ENCODE results near the gene MYO3A.
"Not testable (repeated sequence)": the region's sequence is repeated elsewhere in the genome, so short reads cannot be mapped to it uniquely, and the experiment has no call there.

The MYO3A gene

DNA sequence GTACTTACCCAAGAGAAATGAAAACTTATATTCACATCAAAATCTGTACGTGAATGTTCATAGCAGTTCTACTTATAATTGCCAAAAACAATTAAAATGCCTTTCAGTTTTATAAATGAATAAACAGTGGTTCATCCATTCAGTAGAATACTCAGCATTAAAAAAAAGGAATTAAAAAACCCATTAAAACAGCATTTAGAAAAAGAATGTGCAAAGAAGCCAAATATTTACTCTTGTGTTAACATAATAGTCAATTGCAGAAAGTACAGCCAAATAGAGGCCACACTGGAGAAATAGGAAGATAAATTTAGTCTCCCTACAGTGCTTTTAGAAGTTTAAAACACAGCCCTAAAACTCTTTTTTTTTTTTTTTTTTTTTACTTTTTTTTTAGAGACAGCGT is 54.6 kb downstream of the MYO3A start:
- DNase-seq, result no peak

DNA sequence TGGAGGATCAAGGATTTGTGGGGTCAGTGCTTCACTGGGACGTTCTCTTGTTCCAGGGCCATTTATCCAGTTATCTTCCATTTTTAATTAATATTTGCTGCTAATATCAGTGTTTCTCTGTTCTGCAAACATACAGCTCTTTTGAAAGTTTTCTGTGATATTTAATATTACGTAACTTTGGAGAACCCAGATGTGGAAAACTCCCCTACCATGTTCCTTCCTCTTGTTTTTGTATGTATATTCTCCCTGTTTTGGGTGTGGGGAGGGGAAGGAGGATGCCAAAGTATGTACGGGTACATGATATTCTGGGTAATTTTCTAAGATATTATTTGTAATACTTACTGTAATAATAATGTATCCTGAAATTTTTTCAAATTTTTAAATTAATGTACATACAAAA is 55.9 kb downstream of the MYO3A start:
- no peak for DNase-seq

DNA sequence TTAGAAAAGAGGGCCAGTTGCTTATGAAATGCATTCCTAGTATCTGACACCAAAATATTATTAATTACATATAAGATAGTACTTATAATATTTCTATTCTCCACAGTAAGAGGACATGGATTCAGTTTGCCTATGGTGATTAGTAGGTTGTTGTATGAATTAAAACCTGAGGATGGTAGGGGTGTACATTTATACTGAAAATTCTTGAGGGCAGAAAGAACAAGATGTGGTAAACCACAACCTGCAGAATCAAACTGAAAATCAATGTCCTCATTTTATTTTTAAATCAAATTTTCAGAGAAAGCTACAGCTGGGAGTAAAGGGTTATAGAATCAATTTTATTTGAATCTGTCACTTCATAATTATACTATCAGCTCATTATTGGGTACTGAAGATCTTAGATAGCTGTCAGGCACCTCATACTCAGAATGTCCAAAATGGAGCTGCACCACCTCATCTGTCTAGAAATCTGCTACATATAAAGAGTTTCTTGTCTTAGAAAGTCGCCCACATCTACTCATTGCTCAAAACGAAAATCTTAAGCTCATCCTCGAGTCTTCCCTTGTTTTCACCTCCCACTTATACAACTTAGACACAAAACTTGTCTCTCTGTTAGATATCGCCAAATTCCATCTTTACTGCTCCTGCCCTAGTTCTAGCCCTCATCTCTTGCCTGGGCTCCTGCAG is 65.4 kb downstream of the MYO3A start:
- no peak for DNase-seq

DNA sequence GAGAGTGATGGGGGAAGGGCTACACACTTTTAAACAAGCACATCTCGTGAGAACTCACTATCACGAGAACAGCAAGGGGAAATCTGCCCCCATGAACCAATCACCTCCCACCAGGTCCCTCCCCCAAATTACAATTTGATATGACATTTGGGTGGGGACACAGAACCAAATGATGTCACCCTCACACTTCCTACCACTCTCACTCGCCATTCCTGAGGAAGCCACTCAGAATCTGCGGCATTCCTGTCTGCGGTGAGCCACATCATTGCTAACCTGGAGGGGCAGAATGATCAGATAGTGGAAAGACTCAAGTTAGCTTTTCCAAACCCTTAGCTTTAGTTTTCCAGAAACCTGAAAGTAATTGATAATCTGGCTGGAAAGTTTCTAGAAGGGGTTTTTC is 66.9 kb downstream of the MYO3A start:
- no peak for DNase-seq

DNA sequence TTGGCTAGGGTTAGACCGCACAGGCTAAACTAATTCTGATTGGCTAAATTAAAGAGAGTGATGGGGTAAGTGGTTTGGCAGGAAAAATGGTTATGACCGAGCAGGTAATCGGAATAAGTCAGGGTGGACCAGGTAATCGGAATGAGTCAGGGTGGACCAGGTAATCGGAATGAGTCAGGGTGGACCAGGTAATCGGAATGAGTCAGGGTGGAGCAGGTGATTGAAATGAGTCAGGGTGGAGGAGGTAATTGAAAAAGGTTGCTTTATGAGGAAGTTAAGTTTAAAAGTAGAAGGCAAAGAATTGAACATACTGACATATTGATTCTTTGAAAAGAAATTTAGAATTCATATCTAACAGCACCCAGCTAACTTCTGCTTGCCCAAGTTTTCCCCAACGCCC is 68.4 kb downstream of the MYO3A start:
- DNase-seq, result not testable (repeated sequence)

DNA sequence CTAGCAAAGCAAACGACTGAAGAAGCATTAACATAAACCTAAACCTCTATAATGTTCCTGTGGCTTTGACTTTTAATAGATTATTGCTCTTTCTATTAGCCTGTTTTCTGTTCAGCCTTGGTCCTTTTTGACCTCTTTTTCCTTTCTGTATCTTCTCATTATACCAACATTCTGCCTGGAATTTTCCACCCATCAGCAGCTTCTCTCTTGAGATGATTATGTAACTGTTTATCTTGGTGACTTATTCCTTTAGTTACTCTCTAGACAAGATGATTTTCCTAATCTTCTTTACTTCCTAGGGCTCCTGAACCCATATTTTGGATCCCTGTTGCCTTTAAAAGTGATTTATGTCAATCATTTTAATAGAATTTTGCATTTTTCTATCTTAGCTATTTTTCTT is 81.1 kb downstream of the MYO3A start:
- no peak for DNase-seq

DNA sequence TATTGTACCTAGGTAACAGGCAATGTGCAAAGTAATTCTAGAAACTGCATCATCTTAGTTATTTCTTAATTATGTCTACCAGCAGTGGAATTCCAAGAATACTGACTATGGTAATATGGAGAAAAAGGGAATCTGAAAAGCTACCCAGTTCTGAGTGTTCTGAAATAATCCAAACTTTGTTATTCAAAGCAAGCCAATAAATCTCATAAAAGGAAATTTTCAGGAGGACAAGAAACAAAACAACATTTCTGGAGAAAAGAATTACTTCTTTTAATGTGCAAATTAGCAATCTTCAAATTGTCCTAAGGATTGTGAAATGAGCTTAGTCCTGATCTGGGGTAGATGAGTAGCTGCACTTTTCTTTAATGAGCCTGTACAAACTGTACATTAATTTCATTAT is 88.8 kb downstream of the MYO3A start:
- no peak for DNase-seq

DNA sequence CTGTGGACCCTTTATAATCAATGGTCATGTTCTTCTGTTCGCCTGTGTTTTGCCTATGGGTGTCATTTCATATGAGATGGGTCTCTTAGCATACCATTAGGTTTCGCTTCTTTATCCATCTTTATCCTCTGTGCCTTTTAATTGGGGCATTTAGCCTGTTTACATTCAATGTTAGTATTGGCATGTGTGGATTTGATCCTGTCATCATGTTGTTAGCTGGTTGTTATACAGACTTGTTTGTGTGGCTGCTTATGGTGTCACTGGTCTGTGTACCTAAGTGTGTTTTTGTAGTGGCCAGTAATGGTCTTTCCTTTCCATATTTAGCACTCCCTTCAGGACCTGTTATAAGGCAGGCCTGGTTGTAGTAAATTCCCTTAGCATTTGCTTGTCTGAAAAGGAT is 90.3 kb downstream of the MYO3A start:
- no peak for DNase-seq

DNA sequence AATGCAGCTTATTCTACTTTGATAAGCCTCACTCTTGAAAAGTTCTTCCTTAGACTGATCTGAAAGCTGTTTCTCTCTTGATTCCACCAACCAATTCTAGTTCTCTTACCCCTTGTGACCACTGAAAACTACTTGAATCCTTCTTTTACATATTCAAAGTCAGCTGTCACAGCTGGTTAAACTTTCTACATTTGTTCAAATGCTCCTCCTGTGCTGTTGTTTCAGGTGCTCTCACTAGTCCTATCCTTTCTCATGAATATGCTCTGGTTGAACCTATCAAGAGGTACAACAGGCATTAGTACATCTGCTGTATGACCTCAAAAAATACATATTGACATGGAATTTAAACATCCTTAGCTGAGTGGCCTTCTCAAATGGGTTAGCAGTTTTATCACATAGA is 91.5 kb downstream of the MYO3A start:
- DNase-seq, result no peak

DNA sequence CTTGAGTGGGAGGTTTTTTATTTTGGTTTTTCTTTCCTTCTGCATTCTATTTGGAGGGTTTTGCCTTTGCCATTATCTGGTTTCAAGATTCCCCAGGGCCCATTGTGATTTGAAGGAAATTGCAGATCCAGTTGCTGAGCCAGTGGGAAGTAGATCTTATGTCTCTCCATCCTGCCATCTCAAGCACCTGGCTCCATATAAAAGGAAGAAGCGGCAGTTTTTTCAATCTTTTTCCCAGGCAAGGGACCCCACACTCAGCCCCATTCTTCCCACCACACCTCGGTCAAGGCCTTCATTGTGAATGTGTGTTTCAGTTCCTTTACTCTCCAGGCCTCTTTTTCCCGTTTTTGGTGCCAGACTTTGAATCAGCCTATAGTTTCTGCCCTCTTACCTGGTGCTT is 95.8 kb downstream of the MYO3A start:
- DNase-seq, result no peak

DNA sequence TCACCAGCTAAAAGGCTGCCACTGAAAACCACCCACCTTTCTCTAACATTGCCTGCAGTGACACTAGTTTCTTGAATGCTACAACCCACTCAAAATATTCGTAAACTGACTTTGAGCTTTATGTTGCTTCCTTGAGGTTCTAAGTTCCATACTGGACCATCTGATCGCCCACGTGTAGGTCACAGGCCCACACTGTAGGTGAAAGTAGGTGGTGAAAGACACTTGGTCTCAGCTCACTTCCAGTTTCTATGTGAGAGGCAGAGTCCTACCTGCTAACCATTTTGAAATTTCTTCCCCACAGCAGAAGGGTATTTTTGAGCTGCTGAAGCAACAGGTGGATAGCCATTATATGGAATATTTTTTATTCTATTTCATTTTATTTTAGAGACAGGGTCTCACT is 97.3 kb downstream of the MYO3A start:
- no peak for DNase-seq

DNA sequence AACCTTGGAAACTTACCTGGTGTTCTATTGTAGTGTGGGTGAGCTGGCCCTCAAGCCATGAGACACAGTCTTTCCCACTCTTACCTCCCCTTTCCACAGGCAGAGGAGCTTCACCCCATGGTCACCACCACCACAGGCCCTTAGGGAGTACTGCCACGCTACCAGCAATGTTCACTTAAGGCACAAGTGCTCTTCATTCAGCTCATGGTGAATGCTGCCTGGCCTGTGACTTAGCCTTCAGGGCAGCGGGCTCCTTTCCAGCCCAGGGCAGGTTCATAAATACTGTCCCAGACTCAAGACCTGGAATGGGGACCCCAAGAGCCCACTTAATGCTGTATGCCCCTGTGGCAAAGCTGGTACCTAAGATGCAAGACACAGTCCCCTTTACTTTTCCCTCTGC is 109.4 kb downstream of the MYO3A start:
- DNase-seq, result no peak

DNA sequence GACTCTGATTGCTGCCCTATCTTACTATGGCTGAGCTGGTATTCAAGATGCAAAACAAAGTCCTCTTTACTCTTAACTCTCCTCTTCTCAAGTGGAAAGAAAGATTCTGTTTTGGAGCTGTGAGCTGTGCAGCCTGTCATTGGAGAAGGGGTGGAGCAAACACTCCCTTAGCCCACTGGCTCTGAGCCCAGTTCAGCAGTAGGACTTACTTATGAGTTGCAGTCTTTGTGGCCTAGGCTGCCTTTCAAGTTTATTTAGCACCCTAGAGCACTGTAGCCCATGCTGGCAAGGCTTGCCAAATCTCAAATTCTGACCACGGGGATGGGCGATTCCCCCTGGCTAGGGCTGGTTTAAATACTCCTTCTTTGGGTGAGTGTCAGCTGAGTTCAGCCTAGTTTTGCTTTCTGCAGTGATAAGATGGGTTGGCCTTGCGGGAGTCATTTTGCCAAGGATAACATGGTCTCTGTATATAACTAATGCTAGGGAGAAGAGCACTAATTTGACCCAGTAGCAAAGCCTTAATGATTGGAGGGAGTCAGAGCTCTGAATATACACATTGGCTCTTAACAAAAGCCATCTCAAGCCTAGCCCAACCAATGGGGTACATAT is 110.2 kb downstream of the MYO3A start:
- no peak for DNase-seq

DNA sequence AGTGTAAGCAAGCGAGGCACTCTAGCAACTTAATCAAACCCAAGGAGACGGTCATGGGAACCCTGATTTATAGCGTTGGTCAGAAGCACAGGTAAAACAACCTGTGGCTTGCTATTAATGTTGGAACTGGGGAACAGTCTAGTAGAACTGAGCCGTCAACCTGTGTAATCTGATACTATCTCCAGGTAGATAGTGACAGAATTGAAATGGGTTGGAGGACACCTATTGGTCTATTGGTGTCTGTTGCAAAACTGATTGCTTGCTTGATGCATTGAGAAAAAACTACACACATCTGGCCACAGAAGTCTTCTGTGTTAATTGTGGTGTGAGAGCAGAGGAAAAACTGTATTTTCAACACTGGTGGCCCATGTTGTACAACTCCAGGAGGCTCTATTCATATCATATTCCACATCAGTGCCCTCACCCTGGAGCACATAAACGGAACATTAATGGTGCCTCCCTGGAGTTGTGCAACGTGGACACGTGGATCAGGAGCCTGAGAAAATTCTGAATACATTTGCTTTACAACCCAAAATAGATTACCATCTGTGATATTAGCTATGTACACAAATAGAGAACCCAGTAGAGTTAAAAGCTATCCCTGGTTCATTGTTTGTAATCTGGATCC is 112.2 kb downstream of the MYO3A start:
- no peak for DNase-seq

DNA sequence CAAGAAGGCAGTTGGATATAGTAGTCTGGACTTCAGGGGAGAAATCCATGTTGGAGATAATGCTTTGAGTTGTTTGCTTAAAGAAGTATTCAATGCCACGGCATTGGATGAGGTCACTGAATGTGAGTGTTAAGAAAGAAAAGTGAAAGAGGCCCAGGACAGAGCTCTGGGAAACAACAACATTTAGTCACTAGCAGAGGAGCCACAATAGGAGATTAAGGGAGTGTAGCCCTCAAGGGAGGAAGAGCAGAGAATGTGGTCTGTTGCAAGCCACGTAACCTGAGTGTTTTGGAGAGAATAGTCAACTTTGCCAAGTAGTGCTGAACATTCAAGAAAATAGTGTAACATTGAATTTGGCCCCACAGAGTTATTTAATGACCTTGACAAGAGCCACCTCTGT is 114.7 kb downstream of the MYO3A start:
- no peak for DNase-seq

DNA sequence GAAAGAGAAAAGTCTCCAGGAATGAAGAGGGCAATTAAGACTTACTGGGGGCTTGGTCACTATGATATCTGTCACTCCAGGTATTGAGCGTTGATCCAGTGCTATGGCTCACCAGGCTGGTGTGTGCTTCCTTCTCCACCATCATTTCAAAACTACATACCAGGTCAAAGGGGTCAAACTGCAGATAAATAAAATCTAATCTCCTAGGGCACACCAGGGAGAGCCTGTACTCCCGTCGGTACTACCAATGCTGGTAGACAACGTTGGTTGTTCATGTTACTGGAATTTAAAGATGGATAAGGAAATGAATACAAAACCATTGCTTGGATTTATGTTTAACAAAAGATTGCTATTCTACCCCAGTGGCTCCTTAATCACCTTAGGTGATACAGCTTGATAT is 118.3 kb downstream of the MYO3A start:
- no peak for DNase-seq

DNA sequence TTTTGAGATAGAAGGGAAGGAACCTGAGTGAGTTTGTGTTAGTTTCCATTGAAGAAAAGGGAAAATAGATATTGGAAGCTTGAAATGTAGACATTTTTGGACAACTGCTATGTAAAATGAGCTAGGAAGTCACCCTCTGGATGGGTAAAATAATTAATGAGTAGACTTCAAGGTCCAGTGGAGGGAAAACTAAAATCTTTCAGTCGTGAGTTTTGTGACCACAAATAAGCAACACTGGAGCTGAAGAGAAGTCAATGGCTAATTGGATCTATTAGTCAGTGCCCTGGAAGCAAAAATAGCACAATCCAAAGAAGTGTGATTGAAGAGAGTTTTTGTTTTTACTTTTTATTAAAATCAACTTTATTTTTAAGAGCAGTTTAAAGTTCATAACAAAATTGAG is 123.4 kb downstream of the MYO3A start:
- no peak for DNase-seq

DNA sequence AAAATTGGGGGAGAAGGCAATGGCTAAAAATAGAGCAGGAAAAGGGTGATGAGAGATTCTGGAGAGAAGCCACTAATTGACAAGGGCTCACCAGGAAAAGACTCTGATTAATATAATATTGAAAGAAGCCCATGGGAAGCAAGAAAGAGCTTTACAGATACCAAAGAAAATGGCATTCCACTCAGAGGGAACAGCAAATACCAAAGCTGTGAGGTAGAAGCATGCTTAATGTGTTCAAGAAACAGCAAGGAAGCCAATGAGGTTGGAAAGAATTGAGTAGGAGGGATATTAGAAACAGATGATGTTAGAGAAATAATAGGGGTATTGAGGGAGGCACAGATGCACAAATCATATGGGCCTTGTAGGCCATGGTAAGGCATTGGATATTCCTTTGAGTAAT is 130.1 kb downstream of the MYO3A start:
- DNase-seq, result no peak

DNA sequence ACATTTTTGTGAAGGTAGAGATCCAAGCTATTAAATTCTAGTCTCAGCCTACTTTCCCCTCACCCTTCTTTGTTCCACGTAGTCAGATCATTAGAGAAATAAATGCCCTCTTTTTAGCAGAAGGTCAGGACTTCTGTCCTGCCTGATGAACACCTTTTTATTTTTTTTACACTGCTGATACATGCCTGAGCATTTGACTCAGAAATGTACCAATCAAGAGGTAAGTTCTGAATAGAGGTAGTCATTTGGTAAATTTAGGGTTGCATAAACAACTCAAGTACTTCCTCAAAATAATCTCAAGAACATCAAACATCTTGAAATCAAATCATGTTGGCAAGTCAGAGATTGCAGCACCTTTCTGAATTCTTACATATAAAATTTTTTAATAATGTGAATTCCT is 133.7 kb downstream of the MYO3A start:
- DNase-seq, result no peak

DNA sequence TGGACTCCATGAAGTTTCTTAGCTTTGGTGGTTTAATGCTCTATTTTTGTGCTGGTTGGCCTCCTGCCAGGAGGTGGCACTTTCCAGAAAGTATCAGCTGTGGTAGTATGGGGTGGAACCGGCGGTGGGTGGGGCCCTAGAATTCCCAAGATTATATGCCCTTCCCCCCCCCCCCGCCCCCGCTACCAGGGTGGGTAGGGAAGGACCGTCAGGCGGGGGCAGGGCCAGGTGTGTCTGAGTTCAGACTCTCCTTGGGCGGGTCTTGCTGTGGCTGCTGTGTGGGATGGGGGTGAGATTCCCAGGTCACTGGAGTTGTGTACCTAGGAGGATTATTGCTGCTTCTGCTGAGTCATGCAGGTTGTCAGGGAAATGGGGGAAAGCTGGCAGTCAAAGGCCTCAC is 146.9 kb downstream of the MYO3A start:
- DNase-seq, result not testable (repeated sequence)

DNA sequence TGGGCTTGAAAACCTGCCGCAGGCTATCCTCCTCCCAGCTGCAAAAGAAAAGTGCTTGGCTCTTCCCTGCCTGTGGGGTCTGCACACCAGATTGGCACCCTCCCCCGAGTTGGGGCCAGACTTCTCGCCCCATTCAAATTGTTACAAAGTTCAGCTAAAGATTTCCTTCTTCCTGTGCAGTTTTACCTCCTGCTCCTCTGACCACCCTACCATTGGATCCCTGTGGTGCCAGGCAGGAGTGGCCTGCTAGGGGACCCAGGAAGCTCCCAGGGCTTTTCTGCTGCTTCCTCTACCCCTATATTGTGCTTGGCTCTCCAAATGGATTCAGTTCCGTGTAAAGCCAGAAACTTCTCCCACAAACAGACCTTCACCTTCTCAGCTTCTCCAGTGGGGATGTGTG is 147.4 kb downstream of the MYO3A start:
- no peak for DNase-seq

DNA sequence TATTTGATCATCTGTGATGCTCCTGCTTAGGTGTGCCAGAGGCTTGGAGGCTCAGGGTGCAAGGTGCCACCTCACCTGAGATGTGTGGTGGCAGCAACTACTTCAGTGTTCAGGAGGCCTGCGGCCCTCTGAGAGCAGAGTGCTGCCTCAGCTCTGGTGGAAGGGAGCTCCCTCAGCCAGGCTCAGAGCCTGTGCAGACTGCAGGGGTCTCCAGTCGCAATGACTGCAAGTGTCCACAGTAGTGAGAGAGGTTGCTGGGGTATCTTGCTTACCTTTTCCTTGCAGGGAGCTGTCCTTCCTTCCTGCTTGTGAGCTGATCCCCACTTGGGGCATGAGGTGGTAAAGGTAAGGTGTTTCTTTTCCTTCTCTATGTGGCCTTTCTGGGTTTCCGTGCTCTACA is 151.5 kb downstream of the MYO3A start:
- no peak for DNase-seq

DNA sequence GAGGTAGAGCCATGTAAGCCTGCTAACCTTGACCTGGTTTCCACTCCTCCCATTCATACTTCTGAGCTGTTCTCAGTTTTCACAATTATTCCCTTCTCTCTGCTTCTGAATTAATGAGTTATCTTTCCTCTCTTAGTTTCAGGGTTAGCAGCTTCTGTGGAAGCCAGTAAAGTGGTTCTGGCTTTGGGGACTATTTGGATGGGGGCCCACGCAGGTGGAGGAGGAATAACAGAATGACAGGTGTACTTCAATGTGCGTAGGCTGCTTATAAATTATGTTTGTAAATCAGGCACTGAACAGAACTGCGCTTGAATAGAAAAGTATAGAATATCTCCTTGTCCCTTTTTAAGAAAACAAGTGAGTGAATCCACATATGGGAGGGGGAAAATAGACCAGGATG is 153.6 kb downstream of the MYO3A start:
- no peak for DNase-seq

DNA sequence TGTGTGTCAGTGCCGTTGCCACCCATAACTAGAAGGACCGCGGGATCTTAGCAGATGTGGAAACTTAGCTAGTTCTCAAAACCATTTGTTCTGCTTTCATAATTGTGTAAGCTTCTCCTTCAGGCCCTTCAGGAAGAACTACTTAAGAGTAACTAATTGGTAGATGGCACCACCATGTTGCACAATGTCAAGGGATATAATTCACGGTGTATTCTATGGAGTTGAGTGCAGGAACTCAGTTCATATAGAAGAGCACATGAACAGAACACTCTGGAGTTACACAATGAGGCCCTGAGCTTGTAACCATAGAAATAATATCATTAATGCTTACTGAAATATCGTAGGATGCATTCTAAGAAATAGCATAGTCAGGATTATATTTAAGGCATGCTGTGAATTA is 156.0 kb downstream of the MYO3A start:
- DNase-seq, result no peak

DNA sequence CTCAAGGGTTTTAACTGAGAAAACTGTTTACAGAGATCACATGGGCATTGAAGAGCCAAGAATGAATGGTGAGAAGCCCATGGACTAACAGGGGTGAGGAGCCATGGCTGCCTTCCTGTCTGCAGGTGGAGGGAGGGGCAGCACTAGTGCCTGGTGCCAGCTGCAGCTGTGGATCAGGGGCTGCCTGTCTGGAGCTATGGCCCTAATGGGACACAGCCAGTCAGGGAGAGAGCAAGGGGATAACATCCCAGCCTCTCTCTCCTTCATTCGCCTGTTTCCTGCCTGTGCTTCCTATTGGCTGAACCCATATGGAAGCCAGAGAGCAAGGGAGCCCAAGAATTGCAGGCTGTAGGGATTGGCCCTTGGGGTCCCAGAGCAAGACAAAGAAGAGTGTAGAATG is 156.7 kb downstream of the MYO3A start:
- no peak for DNase-seq
